IPS-18a (cell line): ENCODE results near the gene FRRS1L.

ENCODE experiments used
- H3K27ac ChIP-seq: one replicate; pipeline ENCODE4 v1.5.1; 2013; ENCODE audit warnings: low read length
- H3K27me3 ChIP-seq: one replicate; pipeline ENCODE4 v1.6.1; 2013; ENCODE audit warnings: mild to moderate bottlenecking, low read length; ENCODE audit not compliant: control insufficient read depth, insufficient read depth
- H3K36me3 ChIP-seq: one replicate; pipeline ENCODE4 v1.6.1; 2013; ENCODE audit warnings: low read depth, low read length; ENCODE audit not compliant: control insufficient read depth
- H3K4me1 ChIP-seq: one replicate; pipeline ENCODE4 v1.6.1; 2013; ENCODE audit warnings: low read depth, low read length; ENCODE audit not compliant: control insufficient read depth
- H3K4me3 ChIP-seq: one replicate; pipeline ENCODE4 v1.5.1; 2013; ENCODE audit warnings: low read length
- H3K9ac ChIP-seq: one replicate; pipeline ENCODE4 v1.6.1; 2013; ENCODE audit warnings: mild to moderate bottlenecking, low read length, moderate library complexity
- H3K9me3 ChIP-seq: one replicate; pipeline ENCODE4 v1.6.1; 2013; ENCODE audit warnings: low read depth, low read length; ENCODE audit not compliant: control insufficient read depth

FRRS1L gene

GRCh38 chr9:109124121-109124520 is 42.9 kb downstream of the FRRS1L start:
- peaks cover 14% of the 10 kb centered on the region for H3K4me1 ChIP-seq
- H3K27me3 ChIP-seq, result no peaks in the 10 kb centered on the region
- H3K27ac ChIP-seq, result no peak overlapping the region
- H3K36me3 ChIP-seq, result no peaks in the 10 kb centered on the region
- no peaks in the 10 kb centered on the region for H3K9me3 ChIP-seq
- H3K9ac ChIP-seq, result no peak overlapping the region
- no peak overlapping the region for H3K4me3 ChIP-seq

GRCh38 chr9:109122726-109123621 is 44.1 kb downstream of the FRRS1L start:
- no peaks in the 10 kb centered on the region for H3K36me3 ChIP-seq
- no peak overlapping the region for H3K9ac ChIP-seq
- no peaks in the 10 kb centered on the region for H3K27me3 ChIP-seq
- H3K4me3 ChIP-seq, result no peak overlapping the region
- peaks cover 21% of the 10 kb centered on the region for H3K4me1 ChIP-seq
- no peaks in the 10 kb centered on the region for H3K9me3 ChIP-seq
- no peak overlapping the region for H3K27ac ChIP-seq

- Histone ChIP-seq H3K4me1 (peaks cover 26% of the 10 kb centered on the region), H3K9ac (peak overlapping the region; percentile 0)
These were observed 45.7 kb downstream of the FRRS1L start for GRCh38 chr9:109121232-109121796.

GRCh38 chr9:109120204-109120789 is 46.8 kb downstream of the FRRS1L start:
- H3K36me3 ChIP-seq, result peaks cover 3% of the 10 kb centered on the region
- H3K27me3 ChIP-seq, result no peaks in the 10 kb centered on the region
- H3K9me3 ChIP-seq, result no peaks in the 10 kb centered on the region
- peak overlapping the region; percentile 37 for H3K27ac ChIP-seq
- peaks cover 30% of the 10 kb centered on the region for H3K4me1 ChIP-seq
- H3K4me3 ChIP-seq, result peak overlapping the region; percentile 69
- H3K9ac ChIP-seq, result peak overlapping the region; percentile 67

More at GRCh38 chr9:109121232-109121796, 45.7 kb downstream of the FRRS1L start:
- Histone ChIP-seq H3K36me3 (peaks cover 3% of the 10 kb centered on the region), H3K4me3 (no peak overlapping the region), H3K27me3 (no peaks in the 10 kb centered on the region), H3K27ac (no peak overlapping the region), H3K9me3 (no peaks in the 10 kb centered on the region)

GRCh38 chr9:109119439-109120203 is 47.4 kb downstream of the FRRS1L start, which contains the start of gene TMEM245:
TMEM245 (minus strand) TSS chr9:109119947; CDS start chr9:109119913, 34 bp downstream.
- no peaks in the 10 kb centered on the region for H3K9me3 ChIP-seq
- peak within 1 kb of the TSS; percentile 69 for H3K4me3 ChIP-seq
- H3K27ac ChIP-seq, result peak within 1 kb of the TSS; percentile 47
- H3K9ac ChIP-seq, result peak within 1 kb of the TSS; percentile 67
- peaks cover 30% of the 10 kb centered on the region for H3K4me1 ChIP-seq
- peaks cover 3% of the 10 kb centered on the region for H3K36me3 ChIP-seq
- H3K27me3 ChIP-seq, result no peaks in the 10 kb centered on the region

- peaks cover 3% of the 10 kb centered on the region for H3K36me3 ChIP-seq
- H3K27ac ChIP-seq, result no peak overlapping the region
- H3K4me1 ChIP-seq, result peaks cover 30% of the 10 kb centered on the region
- H3K4me3 ChIP-seq, result peak overlapping the region; percentile 69
- H3K9me3 ChIP-seq, result no peaks in the 10 kb centered on the region
- H3K27me3 ChIP-seq, result no peaks in the 10 kb centered on the region
- peak overlapping the region; percentile 55 for H3K9ac ChIP-seq
These were observed 48.1 kb downstream of the FRRS1L start for GRCh38 chr9:109118808-109119438.

GRCh38 chr9:109117856-109118807 is 48.9 kb downstream of the FRRS1L start:
- Histone ChIP-seq H3K9ac (peak overlapping the region; percentile 55), H3K27ac (no peak overlapping the region), H3K4me3 (peak overlapping the region; percentile 69), H3K27me3 (no peaks in the 10 kb centered on the region), H3K36me3 (peaks cover 3% of the 10 kb centered on the region), H3K9me3 (no peaks in the 10 kb centered on the region), H3K4me1 (peaks cover 30% of the 10 kb centered on the region)

- peaks cover 3% of the 10 kb centered on the region for H3K36me3 ChIP-seq
- H3K27ac ChIP-seq, result no peak overlapping the region
- H3K9me3 ChIP-seq, result no peaks in the 10 kb centered on the region
- no peak overlapping the region for H3K4me3 ChIP-seq
- H3K9ac ChIP-seq, result no peak overlapping the region
- H3K27me3 ChIP-seq, result no peaks in the 10 kb centered on the region
- H3K4me1 ChIP-seq, result peaks cover 25% of the 10 kb centered on the region
These were observed 51.0 kb downstream of the FRRS1L start for GRCh38 chr9:109115931-109116526.

GRCh38 chr9:109114670-109115069 is 52.4 kb downstream of the FRRS1L start:
- Histone ChIP-seq H3K27ac (no peak overlapping the region), H3K4me3 (no peak overlapping the region), H3K9ac (no peak overlapping the region), H3K9me3 (no peaks in the 10 kb centered on the region), H3K36me3 (peaks cover 3% of the 10 kb centered on the region), H3K4me1 (peaks cover 16% of the 10 kb centered on the region), H3K27me3 (no peaks in the 10 kb centered on the region)
